Fibroblast of skin of right quadriceps (primary cell): ENCODE measurements around the gene TBC1D22A.

Source experiments
- DNase-seq: peaks from one replicate; pipeline ENCODE4 v3.0.0-alpha.2; 2013

The TBC1D22A gene

GRCh38 chr22:47091246-47091651 is 328.8 kb downstream of the TBC1D22A start:
- DNase-seq = no peak

GRCh38 chr22:47091921-47092700 is 329.7 kb downstream of the TBC1D22A start:
- no peak for DNase-seq

GRCh38 chr22:47092896-47093311 is 330.5 kb downstream of the TBC1D22A start:
- peak; percentile 89 for DNase-seq

GRCh38 chr22:47093720-47094119 is 331.3 kb downstream of the TBC1D22A start:
- DNase-seq = no peak

- DNase-seq = no peak
These were observed 332.4 kb downstream of the TBC1D22A start for GRCh38 chr22:47094861-47095330.

GRCh38 chr22:47095395-47096122 is 333.1 kb downstream of the TBC1D22A start:
- DNase-seq = no peak

GRCh38 chr22:47098121-47098520 is 335.7 kb downstream of the TBC1D22A start:
- DNase-seq = no peak

GRCh38 chr22:47098554-47098953 is 336.1 kb downstream of the TBC1D22A start:
- DNase-seq = no peak

- DNase-seq = no peak
These were observed 337.6 kb downstream of the TBC1D22A start for GRCh38 chr22:47100019-47100418.

GRCh38 chr22:47100646-47101200 is 338.3 kb downstream of the TBC1D22A start:
- DNase-seq = no peak

- no peak for DNase-seq
These were observed 339.0 kb downstream of the TBC1D22A start for GRCh38 chr22:47101321-47101885.

GRCh38 chr22:47102081-47102480 is 339.6 kb downstream of the TBC1D22A start:
- no peak for DNase-seq

GRCh38 chr22:47102648-47103047 is 340.2 kb downstream of the TBC1D22A start:
- no peak for DNase-seq

GRCh38 chr22:47105085-47105484 is 342.6 kb downstream of the TBC1D22A start:
- DNase-seq = no peak

- no peak for DNase-seq
These were observed 344.4 kb downstream of the TBC1D22A start for GRCh38 chr22:47106806-47107205.

- peak; percentile 81 for DNase-seq
These were observed 345.0 kb downstream of the TBC1D22A start for GRCh38 chr22:47107431-47107830.

GRCh38 chr22:47110817-47111443 is 348.5 kb downstream of the TBC1D22A start:
- peak; percentile 21 for DNase-seq

- no peak for DNase-seq
These were observed 349.5 kb downstream of the TBC1D22A start for GRCh38 chr22:47111626-47112581.

- DNase-seq = no peak
These were observed 350.1 kb downstream of the TBC1D22A start for GRCh38 chr22:47112582-47112965.

GRCh38 chr22:47112994-47113852 is 350.8 kb downstream of the TBC1D22A start:
- no peak for DNase-seq
